NB4 (cell line): ENCODE results near the gene KASH5.

ENCODE experiments used
- DNase-seq: peaks from one replicate; pipeline ENCODE4 v3.0.0; 2010; ENCODE audit warnings: low read depth
- H3K4me3 ChIP-seq: one replicate; pipeline ENCODE4 v1.5.1; 2011; ENCODE audit warnings: mild to moderate bottlenecking, low read depth, low read length, moderate library complexity
- CTCF ChIP-seq: IDR thresholded peaks from one replicate; pipeline ENCODE4 v1.5.1; 2012; ENCODE audit warnings: low read depth, low read length
- MAX ChIP-seq: IDR thresholded peaks from 2 replicates; pipeline ENCODE4 v1.6.1; 2011; ENCODE audit warnings: low read depth, low read length
- MYC ChIP-seq: IDR thresholded peaks from 2 replicates; pipeline ENCODE4 v1.6.1; 2011; ENCODE audit warnings: low read depth, low read length
- POLR2A ChIP-seq: IDR thresholded peaks from 2 replicates; pipeline ENCODE4 v1.6.1; 2011; ENCODE audit warnings: mild to moderate bottlenecking; ENCODE audit not compliant: insufficient read length; ENCODE audit errors: extremely low read depth

The KASH5 gene

GRCh38 chr19:49340865-49341718 lies 47.0 kb upstream of the KASH5 start:
- H3K4me3 ChIP-seq = no peak overlapping the region
- DNase-seq = no peak
- TF ChIP-seq MYC = no peak
- TF ChIP-seq CTCF = no peak
- TF ChIP-seq POLR2A = no peak
- no peak for TF ChIP-seq MAX

- no peak overlapping the region for H3K4me3 ChIP-seq
- TF ChIP-seq POLR2A = no peak
- TF ChIP-seq CTCF = no peak
- TF ChIP-seq MYC = no peak
- TF ChIP-seq MAX = no peak
- DNase-seq = no peak
These were observed 45.7 kb upstream of the KASH5 start for GRCh38 chr19:49342291-49342721.

GRCh38 chr19:49343123-49343522 lies 44.9 kb upstream of the KASH5 start:
- H3K4me3 ChIP-seq = no peak overlapping the region
- DNase-seq = no peak
- TF ChIP-seq MAX (no peak), POLR2A (no peak), MYC (no peak), CTCF (no peak)

GRCh38 chr19:49344505-49345423 lies 43.3 kb upstream of the KASH5 start:
- no peak overlapping the region for H3K4me3 ChIP-seq
- TF ChIP-seq POLR2A (no peak), MAX (no peak), MYC (no peak), CTCF (no peak)
- no peak for DNase-seq

- H3K4me3 ChIP-seq = no peak overlapping the region
- no peak for DNase-seq
- TF ChIP-seq CTCF (no peak), MYC (no peak), MAX (no peak), POLR2A (no peak)
These were observed 40.9 kb upstream of the KASH5 start for GRCh38 chr19:49347191-49347590.
